ENCODE measurements around the gene SPATA25. TPM values are rescaled to one million over a fixed set of nuclear protein-coding genes. Genes with fewer than 3 reads are reported as not detected.

SPATA25 gene
- total RNA-seq, 1 experiment from 2014 or later, result 1.8 TPM

GRCh38 chr20:45842169-45842812 is 45.1 kb downstream of the SPATA25 start:
- no TSS peak for BruUV-seq (replicated peaks)
- intact Hi-C loops (cut with micrococcal nuclease; ENCODE audit: unreplicated experiment), result no loop called here

GRCh38 chr20:45841407-45842129 is 45.9 kb downstream of the SPATA25 start:
- no peak overlapping the region for H3K27ac ChIP-seq (ENCODE audit: low read length)
- BruUV-seq (replicated peaks), result no TSS peak
- CTCF ChIA-PET, result no interaction called here
- TF ChIP-seq SIN3A (IDR thresholded peaks at IDR 0.05; ENCODE audit: borderline replicate concordance, insufficient read depth, low read depth, low read length) (no peak), TCF7L2 (IDR thresholded peaks at IDR 0.05; ENCODE audit: low read depth, low read length) (no peak), POLR2AphosphoS5 (IDR thresholded peaks at IDR 0.05; ENCODE audit: low read depth, low read length) (no peak), CTCF (IDR thresholded peaks at IDR 0.05) (no peak)

More at GRCh38 chr20:45842169-45842812, 45.1 kb downstream of the SPATA25 start:
- ChIA-PET POLR2A (no interaction called here), CTCF (no interaction called here)
- Histone ChIP-seq H3K27ac (ENCODE audit: low read length) (no peak overlapping the region), H3K9me3 (ENCODE audit: control insufficient read depth, insufficient read depth, low read depth, low read length) (no peaks in the 10 kb centered on the region), H3K4me1 (ENCODE audit: control insufficient read depth, insufficient read depth, low read length) (peaks cover 5% of the 10 kb centered on the region), H3K4me3 (ENCODE audit: low read depth in 2 of 2, low read length in 2 of 2) (no peak overlapping the region), H3K27me3 (ENCODE audit: control insufficient read depth, insufficient read depth, low read length) (no peaks in the 10 kb centered on the region), H3K36me3 (ENCODE audit: control insufficient read depth, insufficient read depth, low read length) (0 out of 2 replicates have a peak, but pooled peaks cover 2% of the 10 kb centered on the region)
- TF ChIP-seq REST (IDR thresholded peaks at IDR 0.05; ENCODE audit: insufficient read depth in 1 of 2, low read depth in 2 of 2, low read length in 1 of 2) (no peak), POLR2AphosphoS5 (IDR thresholded peaks at IDR 0.05; ENCODE audit: low read depth, low read length) (no peak; the same call in 1 of the 2 replicates), CTCF (IDR thresholded peaks at IDR 0.05) (no peak), TCF7L2 (IDR thresholded peaks at IDR 0.05; ENCODE audit: low read depth, low read length) (no peak)
- DNase-seq (ENCODE audit: low read depth, low spot score), result no peak
- in situ Hi-C loops (cut with HindIII; ENCODE audit: low pct_unique_long_range_greater_than_20kb, low sequenced_read_pairs), result no loop called here
- no peak; the same call in 1 of the 2 replicates for ATAC-seq

More at GRCh38 chr20:45841407-45842129, 45.9 kb downstream of the SPATA25 start:
- Histone ChIP-seq H3K4me1 (ENCODE audit: control insufficient read depth, insufficient read depth, low read length) (peaks cover 11% of the 10 kb centered on the region), H3K9me3 (ENCODE audit: control insufficient read depth, insufficient read depth, low read depth, low read length) (no peaks in the 10 kb centered on the region), H3K36me3 (ENCODE audit: control insufficient read depth, insufficient read depth, low read length) (peaks cover 2% of the 10 kb centered on the region; the same call in 1 of the 2 replicates), H3K4me3 (ENCODE audit: low read depth in 2 of 2, low read length in 2 of 2) (no peak overlapping the region), H3K27me3 (ENCODE audit: control insufficient read depth, insufficient read depth, low read length) (no peaks in the 10 kb centered on the region)
- peak; percentile 33 for ATAC-seq
- in situ Hi-C loops (cut with HindIII; ENCODE audit: low pct_unique_long_range_greater_than_20kb, low sequenced_read_pairs), result no loop called here
- no peak for DNase-seq (ENCODE audit: low read depth, low spot score)
- POLR2A ChIA-PET, result no interaction called here
- intact Hi-C loops (cut with micrococcal nuclease; ENCODE audit: unreplicated experiment), result no loop called here
